HG03575 (cell line): ENCODE data around the gene C1QTNF1.

ENCODE experiments used
- ATAC-seq: cut with Tn5 transposase; IDR thresholded peaks from one replicate; pipeline ENCODE4 v1.9.1; 2021; ENCODE audit not compliant: unreplicated experiment, insufficient number of reproducible peaks, low FRiP score; ENCODE audit errors: extremely low read depth

Gene C1QTNF1

GRCh38 chr17:79023886-79024771 lies at the start of gene C1QTNF1:
TSS of gene C1QTNF1 (plus strand) at chr17:79024169. CDS start at chr17:79043969, 19,800 bp downstream.
- no peak for ATAC-seq

- ATAC-seq = no peak
Observed at GRCh38 chr17:78974635-78975591, 49.1 kb upstream of the C1QTNF1 start.

GRCh38 chr17:78976907-78977680 lies 46.9 kb upstream of the C1QTNF1 start:
- no peak for ATAC-seq

- ATAC-seq = no peak
Observed at GRCh38 chr17:78977681-78977943, 46.4 kb upstream of the C1QTNF1 start.

GRCh38 chr17:78977997-78978973 lies 45.7 kb upstream of the C1QTNF1 start:
- ATAC-seq = no peak

- ATAC-seq = no peak
Observed at GRCh38 chr17:78979780-78980623, 44.0 kb upstream of the C1QTNF1 start, which contains the start of gene LGALS3BP. TSS of gene LGALS3BP (minus strand) at chr17:78979923. CDS start at chr17:78977191, 2,732 bp downstream.

- no peak for ATAC-seq
Observed at GRCh38 chr17:78980624-78980972, 43.4 kb upstream of the C1QTNF1 start.

- no peak for ATAC-seq
Observed at GRCh38 chr17:78981010-78981888, 42.7 kb upstream of the C1QTNF1 start.

- ATAC-seq = no peak
Observed at GRCh38 chr17:78985395-78985794, 38.6 kb upstream of the C1QTNF1 start.

- no peak for ATAC-seq
Observed at GRCh38 chr17:78986048-78986648, 37.8 kb upstream of the C1QTNF1 start.

GRCh38 chr17:78986649-78987328 lies 37.2 kb upstream of the C1QTNF1 start:
- ATAC-seq = no peak

- no peak for ATAC-seq
Observed at GRCh38 chr17:78988152-78988551, 35.8 kb upstream of the C1QTNF1 start.

GRCh38 chr17:78990349-78991016 lies 33.5 kb upstream of the C1QTNF1 start:
- no peak for ATAC-seq

- ATAC-seq = no peak
Observed at GRCh38 chr17:78991017-78991738, 32.8 kb upstream of the C1QTNF1 start.
